HPDE6-E6E7 (cell line): ENCODE measurements around the gene RBCK1.
"Not testable (repeated sequence)": the region's sequence is repeated elsewhere in the genome, so short reads cannot be mapped to it uniquely, and the experiment has no call there.

Source experiments
- DNase-seq: peaks from one replicate; pipeline ENCODE4 v3.0.0; 2011; ENCODE audit warnings: missing footprints; ENCODE audit errors: extremely low spot score

Gene RBCK1

DNA sequence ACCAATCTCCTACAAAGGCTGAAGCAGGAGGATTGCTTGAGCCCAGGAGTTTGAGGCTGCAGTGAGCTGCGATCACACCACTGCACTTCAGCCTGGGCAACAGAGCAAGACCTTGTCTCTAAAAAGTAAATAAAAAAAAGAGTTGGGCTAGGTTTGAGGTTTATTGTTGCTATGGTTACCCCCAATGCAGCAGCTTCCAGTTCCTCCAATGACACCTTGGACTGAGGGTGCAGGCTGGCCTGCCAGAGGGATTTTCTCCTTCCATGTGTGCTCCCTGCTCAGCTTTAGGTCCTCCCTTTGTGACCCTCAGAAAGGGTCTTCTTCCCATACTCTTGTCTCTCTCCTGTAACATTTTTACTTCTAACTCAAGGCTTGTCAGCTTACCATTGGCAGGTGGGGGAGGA, 64.8 kb downstream of the RBCK1 start:
- no peak for DNase-seq

DNA sequence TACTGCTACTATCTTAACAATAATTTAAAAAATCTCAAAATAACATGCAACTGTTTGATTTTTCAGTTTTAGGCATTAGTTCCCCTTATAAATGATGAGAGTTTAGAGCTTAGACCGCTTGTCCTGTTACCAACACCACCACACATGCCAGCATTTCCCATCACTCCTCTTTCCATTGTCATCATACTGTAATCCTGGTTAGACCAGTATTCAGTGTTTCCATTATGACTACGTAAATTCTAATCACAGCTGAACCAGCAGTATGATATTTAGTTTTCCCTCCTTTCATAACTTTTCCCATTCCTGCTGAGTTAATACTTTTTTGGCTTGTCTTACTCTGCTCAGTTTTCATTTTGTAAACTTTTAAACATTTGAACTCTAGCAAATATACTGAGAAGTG, 66.5 kb downstream of the RBCK1 start:
- DNase-seq = no peak

DNA sequence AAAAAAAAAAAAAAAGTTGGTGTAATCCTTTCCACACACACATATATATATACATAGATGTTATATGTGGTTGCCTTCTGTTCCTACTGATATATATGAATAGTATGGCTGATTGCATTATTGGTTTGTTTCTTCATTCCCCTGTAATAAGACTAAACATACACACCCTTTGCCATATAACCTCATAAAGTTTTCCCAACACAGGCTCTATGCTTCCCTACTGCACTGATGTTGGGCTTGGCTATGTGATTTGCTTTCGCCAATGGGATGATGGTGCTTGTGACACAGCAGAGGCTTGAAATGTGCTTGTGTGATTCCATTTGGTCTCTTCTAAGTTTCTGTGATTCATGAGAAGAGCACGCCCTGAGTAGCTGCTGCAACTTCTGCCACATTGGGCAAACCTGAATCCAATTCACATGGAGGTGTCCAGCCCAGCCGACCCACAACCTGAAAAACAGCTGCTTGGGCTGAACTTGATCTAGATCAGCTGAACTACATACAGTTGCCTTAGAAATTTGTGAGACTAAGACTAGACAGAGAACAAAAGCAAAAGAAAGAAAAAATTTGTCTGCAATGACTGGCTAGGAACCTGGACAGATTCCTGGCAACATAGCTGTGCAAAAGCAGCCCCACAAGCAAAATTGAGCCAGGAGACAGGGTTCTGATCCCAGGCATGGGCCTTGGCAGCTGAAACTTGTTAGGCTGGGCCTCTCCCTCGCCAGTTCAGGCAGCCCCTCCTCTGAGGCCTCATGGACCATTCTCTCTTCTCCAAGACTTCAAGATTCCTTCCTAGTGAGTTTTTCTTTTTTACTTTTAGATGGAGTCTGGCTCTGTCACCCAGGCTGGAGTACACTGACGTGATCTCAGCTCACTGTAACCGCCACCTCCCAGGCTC, 67.6 kb downstream of the RBCK1 start:
- DNase-seq = no peak

DNA sequence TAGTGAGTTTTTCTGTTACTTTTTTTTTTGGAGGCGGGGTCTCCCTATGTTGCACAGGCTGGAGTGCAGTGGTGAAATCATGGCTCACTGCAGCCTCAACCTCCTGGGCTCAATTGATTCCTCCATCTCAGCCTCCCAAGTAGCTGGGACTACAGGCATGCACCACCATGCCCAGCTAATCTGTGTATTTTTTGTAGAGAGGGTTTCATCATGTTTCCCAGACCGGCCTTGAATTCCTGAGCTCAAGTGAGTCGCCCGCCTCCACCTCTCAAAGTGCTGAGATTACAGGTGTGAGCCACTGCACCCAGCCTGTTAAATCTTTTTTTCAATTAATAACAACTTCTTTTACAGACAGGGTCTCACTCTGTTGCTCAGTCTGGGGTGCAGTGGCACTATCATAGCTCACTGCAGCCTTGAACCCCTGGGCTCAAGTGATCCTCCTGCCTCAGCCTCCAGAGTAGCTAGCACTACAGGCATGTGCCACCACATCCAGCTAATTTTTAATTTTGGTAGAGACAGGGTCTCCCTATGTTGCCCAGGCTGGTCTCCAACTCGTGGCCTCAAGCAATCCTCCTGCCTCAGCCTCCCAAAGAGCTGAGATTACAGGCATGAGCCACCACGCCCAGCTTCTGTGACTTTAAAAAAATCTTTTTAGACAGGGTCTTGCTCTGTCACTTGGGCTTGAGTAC, 68.6 kb downstream of the RBCK1 start:
- DNase-seq = not testable (repeated sequence)

DNA sequence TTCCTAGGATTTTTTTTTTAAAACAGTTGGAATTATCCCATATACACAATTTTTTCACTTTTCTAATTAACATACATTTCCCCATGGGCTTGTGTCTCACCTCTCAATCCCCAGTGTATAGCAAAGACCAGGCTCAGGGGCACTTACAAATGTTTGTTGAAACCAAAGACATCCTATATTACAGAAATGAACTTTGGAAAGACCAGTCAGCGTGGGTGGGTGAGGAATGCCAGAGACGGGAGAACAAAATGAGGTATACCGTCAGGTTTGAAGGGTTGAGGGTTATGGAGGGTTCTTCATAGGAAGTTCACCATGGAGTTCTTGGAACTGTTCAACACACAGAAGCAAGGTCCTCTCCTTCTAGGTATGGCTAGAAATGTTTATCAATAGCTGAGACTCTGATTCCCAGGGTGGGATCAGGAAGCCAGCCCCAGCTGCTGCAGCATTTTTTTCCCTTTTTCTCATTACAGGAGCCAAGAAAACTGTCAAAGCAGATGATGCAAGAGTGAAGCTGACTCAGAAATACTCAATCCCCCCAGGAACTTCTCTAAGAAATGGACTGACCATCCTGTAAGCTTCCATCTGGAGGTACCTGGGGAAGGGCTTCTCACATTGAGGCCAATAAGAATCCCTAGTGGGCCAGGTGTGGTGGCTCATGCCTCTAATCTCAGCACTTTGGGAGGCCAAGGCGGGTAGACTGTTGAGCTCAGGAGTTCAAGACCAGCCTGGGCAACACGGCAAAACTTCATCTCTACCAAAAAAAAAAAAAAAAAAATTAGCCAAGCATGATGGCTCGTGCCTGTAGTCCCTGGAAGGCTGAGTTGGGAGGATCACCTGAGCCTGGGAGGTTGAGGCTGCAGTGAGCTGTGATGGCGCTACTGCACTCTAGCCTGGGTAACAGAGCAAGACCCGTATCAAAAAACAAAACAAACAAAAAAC, 70.2 kb downstream of the RBCK1 start:
- no peak for DNase-seq

DNA sequence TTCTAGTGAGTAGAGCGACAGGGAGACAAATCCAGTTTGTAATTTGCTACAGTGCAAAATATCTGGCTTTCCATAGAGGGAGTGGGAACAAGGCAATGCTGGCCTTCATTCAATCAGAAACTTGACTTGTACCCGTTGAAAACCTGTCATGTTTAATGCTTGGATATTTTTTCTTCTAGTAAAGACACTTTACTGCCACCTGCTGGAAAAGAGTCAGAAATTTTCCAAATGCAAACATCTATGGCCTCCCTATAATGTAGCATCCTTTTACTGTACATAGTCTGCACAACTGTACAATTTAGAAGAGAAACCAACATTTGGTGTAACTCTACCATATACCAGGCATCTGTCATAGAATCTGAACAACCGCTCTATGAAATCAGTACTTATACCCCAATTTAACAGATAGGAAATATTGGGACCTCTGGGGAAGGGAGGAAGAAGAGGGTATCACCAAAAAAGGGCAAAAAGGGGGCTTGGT, 70.9 kb downstream of the RBCK1 start:
- DNase-seq = peak; percentile 43

DNA sequence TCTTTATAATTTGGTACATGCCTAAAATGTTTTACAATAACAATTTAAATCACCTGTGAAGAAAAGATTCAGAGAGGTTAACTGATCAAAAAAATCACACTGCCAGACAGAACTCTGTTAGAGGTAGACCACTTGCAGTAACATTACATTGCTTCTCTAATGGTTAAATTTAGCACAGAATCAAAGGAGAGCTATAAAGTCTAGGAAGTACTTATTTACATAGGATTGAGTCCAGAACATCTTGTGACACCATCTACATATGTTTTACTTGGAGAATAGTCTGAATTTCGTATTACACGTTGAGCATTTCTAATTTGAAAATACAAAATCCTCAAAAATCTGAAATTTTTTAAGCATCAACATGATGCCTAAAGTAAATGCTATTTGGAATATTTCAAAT, 71.4 kb downstream of the RBCK1 start:
- no peak for DNase-seq

DNA sequence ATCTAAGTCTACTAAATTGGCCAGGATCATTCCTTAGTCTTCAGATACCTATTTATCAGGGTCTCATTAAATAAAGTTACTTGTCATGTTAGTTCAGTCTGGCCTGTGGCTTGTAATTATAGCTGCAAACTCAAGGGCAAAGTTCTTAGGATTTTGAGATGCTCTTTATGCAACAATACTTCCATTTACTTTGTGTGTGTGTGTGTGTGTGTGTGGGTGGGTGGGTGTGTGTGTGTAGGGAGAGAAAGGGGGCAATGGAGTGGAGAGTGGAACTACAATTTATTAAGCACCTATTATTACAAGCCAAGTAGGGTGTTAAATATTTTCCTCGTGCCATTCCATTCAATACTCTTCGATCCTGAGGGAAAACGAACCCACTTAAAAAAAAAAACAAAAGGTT, 71.9 kb downstream of the RBCK1 start:
- DNase-seq = no peak

DNA sequence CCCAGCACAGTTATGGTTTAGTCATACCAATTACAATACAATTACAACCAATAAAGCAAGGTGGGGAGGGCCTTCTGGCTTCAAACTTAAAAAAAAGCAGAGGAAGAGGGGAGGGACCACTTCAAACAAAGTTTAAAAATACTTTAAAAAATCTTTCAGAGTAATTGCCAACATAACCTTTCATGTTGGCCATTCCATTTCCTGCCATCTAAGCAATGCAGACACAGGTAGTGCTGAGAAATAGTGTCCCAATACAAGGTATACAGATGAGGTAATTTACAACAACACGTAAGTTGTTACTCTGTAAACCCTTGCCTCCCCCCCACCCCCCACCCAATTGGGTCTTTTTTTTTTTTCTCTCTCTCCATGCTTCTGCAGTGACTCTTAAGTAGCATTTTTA, 73.1 kb downstream of the RBCK1 start:
- DNase-seq = no peak
